CD4-positive, alpha-beta T cell treated with Interleukin-17A for 1 hour (primary cell): Measurements from ENCODE around the gene TSPAN11.
"Not testable (repeated sequence)": the region's sequence is repeated elsewhere in the genome, so short reads cannot be mapped to it uniquely, and the experiment has no call there.

Experiments used
- DNase-seq: peaks from one replicate; pipeline ENCODE4 v3.0.0-alpha.2; 2020

The TSPAN11 gene, protein sequence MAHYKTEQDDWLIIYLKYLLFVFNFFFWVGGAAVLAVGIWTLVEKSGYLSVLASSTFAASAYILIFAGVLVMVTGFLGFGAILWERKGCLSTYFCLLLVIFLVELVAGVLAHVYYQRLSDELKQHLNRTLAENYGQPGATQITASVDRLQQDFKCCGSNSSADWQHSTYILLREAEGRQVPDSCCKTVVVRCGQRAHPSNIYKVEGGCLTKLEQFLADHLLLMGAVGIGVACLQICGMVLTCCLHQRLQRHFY

GRCh38 chr12:30926243-30927221 lies at the start of gene TSPAN11:
Gene TSPAN11 (plus strand): TSS chr12:30926748. CDS start chr12:30953992, 27,244 bp downstream.
- DNase-seq, result no peak

- no peak for DNase-seq
Observed at GRCh38 chr12:30877105-30877875, 49.3 kb upstream of the TSPAN11 start.

GRCh38 chr12:30878024-30878423 lies 48.5 kb upstream of the TSPAN11 start:
- DNase-seq, result no peak

- DNase-seq, result no peak
Observed at GRCh38 chr12:30880061-30880460, 46.5 kb upstream of the TSPAN11 start.

- no peak for DNase-seq
Observed at GRCh38 chr12:30880813-30881212, 45.7 kb upstream of the TSPAN11 start.

GRCh38 chr12:30882706-30883105 lies 43.8 kb upstream of the TSPAN11 start:
- no peak for DNase-seq

GRCh38 chr12:30884799-30885198 lies 41.7 kb upstream of the TSPAN11 start:
- no peak for DNase-seq

DNA sequence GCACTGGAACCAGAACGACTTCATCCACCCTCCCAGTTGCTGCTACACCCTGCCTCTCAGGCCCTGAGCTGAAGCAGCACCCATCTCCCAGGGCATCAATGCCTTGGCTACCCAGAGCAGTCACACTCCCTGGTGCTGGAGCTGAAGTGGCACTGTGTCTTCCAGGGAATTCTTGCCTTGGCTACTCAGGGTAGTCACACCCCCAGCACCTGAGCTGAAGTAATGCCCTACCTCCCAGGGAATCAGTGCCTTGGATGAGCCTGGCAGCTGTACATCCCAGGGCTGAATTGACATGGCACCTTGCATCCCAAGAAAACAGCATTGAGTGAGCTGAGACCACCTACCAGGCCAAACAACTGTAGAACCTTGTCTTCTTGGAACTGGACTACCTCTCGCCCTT lies 41.2 kb upstream of the TSPAN11 start:
- no peak for DNase-seq

DNA sequence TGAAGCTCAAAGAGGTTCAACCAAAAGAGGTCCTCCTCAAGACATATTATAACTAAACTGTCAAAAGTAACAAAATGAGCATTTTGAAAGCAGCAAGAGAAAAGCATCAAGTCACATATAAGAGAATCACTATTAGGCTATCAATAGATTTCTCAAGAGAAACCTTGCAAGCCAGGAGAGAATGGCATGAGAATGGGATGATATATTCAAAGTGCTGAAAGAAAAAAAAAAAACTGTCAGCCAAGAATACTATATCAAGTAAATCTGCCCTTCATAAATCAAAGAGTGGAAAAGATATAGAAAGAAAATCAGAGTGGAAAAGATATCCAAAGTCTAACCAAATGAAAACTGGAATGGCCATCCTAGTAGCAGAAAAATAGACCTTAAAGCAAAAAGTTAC lies 39.3 kb upstream of the TSPAN11 start:
- DNase-seq, result no peak

DNA sequence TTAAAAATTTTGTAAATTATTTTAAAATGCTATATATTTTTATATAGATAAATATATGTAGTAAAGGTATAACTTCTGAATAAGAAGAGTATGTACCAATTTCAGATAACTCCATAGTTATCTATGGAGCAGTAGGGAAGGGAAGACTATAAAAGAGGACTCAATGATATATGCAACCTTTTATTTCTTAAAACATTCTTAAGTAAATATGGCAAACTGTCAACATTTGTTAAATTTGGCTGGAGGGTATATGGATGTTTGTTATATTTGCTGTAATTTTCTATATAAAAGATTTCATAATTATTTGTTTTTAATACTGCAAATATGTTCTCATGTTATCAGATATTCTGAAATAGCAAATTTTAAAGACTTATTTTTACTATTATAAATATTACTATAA lies 38.3 kb upstream of the TSPAN11 start:
- no peak for DNase-seq

DNA sequence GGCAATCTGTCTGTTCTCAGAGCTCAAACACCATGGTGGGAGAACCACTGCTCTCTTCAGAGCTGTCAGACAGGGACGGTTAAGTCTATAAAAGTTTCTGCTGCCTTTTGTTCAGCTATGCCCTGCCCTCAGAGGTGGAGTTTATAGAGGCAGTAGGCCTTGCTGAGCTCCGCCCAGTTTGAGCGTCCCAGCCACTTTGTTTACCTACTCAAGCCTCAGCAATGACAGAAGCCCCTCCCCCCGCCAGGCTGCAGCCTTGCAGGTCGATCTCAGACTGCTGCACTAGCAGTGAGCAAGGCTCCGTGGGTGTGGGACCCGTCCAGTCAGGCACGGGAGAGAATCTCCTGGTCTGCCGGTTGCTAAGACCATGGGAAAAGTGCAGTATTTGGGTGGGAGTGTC lies 32.0 kb upstream of the TSPAN11 start:
- DNase-seq, result not testable (repeated sequence)

DNA sequence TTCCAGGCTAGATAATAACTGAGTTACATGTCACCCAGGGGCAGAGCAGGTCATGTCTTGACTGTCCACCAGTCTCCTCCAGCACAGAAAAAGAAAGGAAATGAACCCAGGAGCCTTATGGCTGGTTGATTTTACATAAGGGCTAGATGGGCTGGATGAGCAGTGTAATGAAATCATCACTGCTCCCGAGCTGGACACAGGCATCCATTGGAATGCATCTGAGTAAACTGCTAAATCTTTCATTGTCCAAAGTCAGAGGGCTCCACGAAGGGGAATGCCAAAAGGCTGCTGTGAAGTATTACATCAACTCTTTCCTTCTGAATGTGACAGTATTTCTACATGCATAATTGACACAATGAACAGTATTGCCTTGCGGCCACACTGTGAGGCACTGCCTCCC lies 30.1 kb upstream of the TSPAN11 start:
- no peak for DNase-seq

DNA sequence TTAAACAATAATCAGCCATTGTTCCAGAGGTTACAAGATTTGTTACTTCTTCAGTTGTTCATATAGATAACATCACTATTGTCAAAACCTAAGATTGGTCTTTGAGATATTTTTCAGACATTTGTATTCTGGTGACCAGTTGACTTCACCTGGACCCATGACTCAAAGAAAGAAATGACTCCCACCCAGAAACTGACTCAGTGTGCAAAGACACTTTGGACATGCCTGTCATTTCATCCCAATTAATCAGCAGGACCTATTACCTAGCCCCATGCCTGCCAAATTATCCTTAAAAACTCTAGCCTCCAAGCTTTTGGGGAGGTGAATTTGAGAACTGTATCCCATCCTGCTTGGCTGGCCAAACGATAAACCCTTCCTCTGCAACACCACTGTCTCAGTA lies 27.7 kb upstream of the TSPAN11 start:
- DNase-seq, result no peak

DNA sequence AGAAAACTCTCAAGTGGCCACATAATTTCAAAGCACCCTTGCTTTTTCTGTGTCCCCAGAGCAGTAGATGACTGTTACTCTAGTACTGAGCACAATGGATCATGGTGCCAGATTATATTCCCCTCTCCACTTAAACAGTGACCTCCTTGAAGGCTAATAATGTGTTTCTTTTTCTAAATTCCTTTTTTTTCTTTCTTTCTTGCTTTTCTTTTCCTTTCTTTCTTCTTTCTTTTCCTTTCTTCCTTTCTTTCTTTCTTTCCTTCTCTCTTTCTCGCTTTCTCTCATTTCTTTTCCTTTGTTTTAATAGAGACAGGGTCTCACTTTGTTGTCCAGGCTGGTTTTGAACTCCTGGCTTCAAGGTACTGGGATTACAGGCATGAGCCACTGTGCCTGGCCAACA lies 26.2 kb upstream of the TSPAN11 start:
- no peak for DNase-seq

- no peak for DNase-seq
Observed at GRCh38 chr12:30902001-30902400, 24.5 kb upstream of the TSPAN11 start.

DNA sequence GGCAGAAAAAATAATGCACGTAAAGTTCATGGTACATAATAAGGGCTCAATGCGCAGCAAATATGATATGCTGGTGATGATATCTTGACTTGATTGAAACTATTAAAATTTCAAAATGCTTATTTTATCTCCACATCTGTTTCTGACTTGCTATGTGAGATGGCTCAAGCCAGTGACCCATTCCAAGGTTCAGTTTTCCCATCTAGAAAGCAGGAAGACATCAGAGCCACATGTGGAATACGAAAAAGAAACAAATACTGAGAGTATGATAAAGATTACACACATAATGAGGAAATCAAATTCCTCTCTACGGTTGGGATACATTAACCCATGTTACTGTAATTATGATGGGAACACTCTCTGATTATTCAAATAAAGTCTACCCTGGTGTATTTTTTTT lies 24.0 kb upstream of the TSPAN11 start:
- DNase-seq, result no peak

GRCh38 chr12:30905463-30906009 lies 21.0 kb upstream of the TSPAN11 start:
- DNase-seq, result no peak

DNA sequence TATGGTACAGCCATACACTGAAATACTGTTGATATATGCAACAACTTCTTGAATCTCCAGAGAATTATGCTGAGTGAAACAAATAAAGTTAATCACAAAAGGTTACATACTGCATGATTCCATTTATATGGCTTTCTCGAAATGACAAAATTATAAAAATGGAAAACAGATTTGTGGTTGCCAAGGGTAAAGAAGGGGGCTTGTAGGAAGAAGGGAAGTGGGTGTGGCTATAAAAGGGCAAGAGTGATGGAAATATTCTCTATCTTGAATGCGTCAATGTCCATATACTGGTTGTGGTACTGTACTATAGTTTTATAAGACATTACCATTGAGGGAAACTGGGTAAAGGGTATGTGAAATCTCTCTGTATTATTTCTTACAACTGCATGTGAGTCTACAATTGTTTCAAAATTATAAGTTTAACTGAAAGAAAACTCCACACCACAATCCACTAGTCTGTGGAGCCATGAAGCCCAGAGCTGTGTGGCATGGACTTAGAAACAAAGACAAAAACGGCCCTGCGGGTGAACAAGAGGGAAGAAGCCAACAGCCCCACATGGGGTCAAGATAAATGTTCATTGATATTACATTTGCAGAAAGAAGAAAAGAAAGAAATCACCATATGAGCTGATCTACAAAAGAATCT lies 18.3 kb upstream of the TSPAN11 start:
- DNase-seq, result no peak

DNA sequence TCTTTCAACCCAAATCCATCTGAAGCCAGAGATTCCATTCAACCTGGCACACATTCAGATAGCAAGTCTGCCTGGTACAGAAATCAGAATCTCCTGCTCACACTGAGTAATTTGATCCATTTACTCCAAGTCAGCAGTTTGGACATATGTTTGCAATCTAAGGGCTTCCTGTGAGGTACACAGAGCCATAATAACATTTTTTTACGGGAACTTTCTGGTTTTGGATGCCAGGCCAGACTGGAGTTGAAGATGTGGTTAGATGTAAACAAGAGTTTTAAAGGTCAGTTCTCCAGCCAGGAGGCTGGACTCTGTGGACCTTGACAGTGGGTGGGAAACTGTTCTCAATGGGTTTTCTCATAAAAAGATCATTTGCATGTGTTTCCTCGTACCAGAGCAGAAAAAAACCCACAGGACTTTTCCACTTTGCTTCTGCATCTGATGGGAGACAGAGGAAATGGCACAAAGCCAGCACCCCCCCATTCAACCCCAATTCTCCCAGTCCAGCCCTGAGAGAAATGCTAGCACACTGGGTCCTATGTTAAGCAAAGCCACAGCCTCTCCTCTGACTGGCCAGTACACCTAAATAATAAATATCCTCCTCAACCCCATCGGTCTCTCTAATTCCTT lies 17.7 kb upstream of the TSPAN11 start:
- DNase-seq, result no peak

DNA sequence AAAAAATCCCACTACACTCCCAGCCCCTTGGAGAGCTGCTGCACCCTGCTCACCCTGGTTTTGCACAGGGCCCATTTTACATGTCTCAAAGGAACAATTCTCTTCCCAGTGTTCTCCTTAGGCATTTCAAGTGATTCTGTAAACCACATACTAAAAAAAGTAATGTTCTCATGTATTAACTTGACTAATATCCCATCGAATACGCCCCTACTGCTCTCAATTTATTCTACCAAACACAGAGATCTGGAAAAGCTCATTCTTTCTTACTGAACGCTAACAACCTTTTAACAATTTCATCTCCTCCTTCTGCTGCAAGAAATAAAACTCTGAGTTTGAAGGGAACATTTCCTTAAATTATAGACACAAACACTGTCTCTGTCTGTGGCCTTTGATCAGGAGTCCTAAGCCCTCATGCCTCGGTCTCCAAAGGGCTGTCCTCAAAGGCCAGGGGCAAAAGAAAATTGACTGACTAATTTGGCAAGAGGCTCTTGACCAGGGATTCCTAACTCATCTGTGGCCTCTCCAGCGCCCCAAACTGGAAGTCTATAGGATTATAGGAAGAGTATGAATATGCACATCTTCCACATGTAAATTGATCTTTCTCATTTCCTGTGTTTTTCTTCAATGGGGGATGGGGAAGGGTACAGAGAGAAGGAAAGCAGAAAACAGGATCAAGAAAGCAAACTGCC lies 17.1 kb upstream of the TSPAN11 start:
- DNase-seq, result no peak

DNA sequence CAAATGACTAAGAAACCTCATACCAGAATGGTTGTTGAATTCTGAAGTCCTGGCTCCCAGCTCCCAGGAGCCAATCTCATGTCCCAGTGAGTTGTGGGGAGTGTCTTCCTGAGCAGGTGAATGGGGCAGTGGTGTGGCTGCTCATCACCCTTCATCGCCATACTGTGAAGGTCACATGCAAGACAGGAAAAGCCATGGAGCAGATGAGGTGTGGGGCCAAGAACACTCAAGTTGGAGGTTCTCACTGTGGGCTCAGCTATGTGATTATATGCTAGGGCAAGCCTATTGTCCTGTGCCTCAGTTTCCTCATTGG lies 16.6 kb upstream of the TSPAN11 start:
- no peak for DNase-seq

GRCh38 chr12:30911207-30911606 lies 15.3 kb upstream of the TSPAN11 start:
- DNase-seq, result no peak
